HepG2 (cell line): Measurements from ENCODE around the gene PNKD. TPM values are rescaled to one million over a fixed set of nuclear protein-coding genes. Genes with fewer than 3 reads are reported as not detected.
A peak's percentile ranks its signal among the peaks of the same experiment; 100 is the strongest.

ENCODE experiments used
- ATAC-seq: fragments of 200-7000 bp; cut with Tn5 transposase; 3 replicates; pipeline ENCODE4 v1.9.1; 2020; ENCODE audit warnings: mild to moderate bottlenecking, moderate library complexity
- BruUV-seq: library from RNA; stranded (reverse); fragments of 400-500 nt; replicated peaks from 2 replicates; lab custom pipeline; 2021; lab: Mats Ljungman, UMichigan
- CTCF ChIA-PET: fragments of 300-600 bp; formaldehyde crosslinking; extraction: SDS; loops from one replicate; lab custom pipeline; 2021; ENCODE audit warnings: low total read pairs, inconsistent platforms, low intra/inter-chr PET ratio; lab: Yijun Ruan, JAX
- POLR2A ChIA-PET: fragments of 350-600 bp; sonication (Branson Sonifier 250); formaldehyde crosslinking; loops from one replicate; lab custom pipeline; 2020; ENCODE audit warnings: antibody characterized with exemption, inconsistent platforms; lab: Yijun Ruan, JAX
- DNase-seq: peaks from one replicate; pipeline ENCODE4 v3.0.0-alpha.2; 2015; ENCODE audit warnings: low spot score
- FAIRE-seq: peaks from 3 replicates; lab custom pipeline; 2011; peaks lifted over from hg19 to GRCh38; lab: Jason Lieb, UNC
- H2AFZ ChIP-seq: one replicate; pipeline ENCODE4 v1.6.1; 2011; ENCODE audit warnings: low read length, inconsistent platforms
- H3K27ac ChIP-seq: fragments of 300-600 bp; 3 replicates; pipeline ENCODE4 v1.8.0; 2011; ENCODE audit warnings: mixed run types, mild to moderate bottlenecking, mixed read lengths, low read length, inconsistent platforms; ENCODE audit not compliant: insufficient read depth; ENCODE audit errors: extremely low read length
- H3K27me3 ChIP-seq, 2 experiments: fragments of 200-600 bp in 1 of 2; 2 replicates in 1 of 2; 3 replicates in 1 of 2; pipeline versions ENCODE4 v1.6.0 to v1.8.0; 2011; ENCODE audit warnings: low read length in 2 of 2, mild to moderate bottlenecking in 2 of 2, moderate library complexity in 2 of 2, inconsistent platforms in 1 of 2; ENCODE audit not compliant: insufficient read depth in 2 of 2, control insufficient read depth in 1 of 2
- H3K36me3 ChIP-seq, 2 experiments: fragments of 200-600 bp in 1 of 2; replicated peaks in 1 of 2; 2 replicates in 1 of 2; 3 replicates in 1 of 2; pipeline versions ENCODE4 v1.5.1 to v1.8.0; 2011; ENCODE audit warnings: low read length in 2 of 2, inconsistent platforms in 1 of 2; ENCODE audit not compliant: insufficient read depth in 2 of 2, control insufficient read depth in 1 of 2
- H3K4me1 ChIP-seq: 2 replicates; pipeline ENCODE4 v1.5.1; 2012; ENCODE audit warnings: low read length, inconsistent platforms; ENCODE audit not compliant: insufficient read depth
- H3K4me2 ChIP-seq: 2 replicates; pipeline ENCODE4 v1.6.0; 2011; ENCODE audit warnings: low read depth, low read length, inconsistent platforms
- H3K4me3 ChIP-seq, 3 experiments: fragments of 200-600 bp in 1 of 3; sonication (generic), shearing (Covaris generic) in 1 of 3; replicated peaks in 1 of 3; 2 replicates each; pipeline ENCODE4 v1.5.1; 2011 to 2016; ENCODE audit warnings: low read length in 3 of 3, inconsistent platforms in 2 of 3, low read depth in 2 of 3, mild to moderate bottlenecking in 2 of 3, control low read depth in 1 of 3, mixed read lengths in 1 of 3; ENCODE audit not compliant: insufficient read depth in 1 of 3
- H3K79me2 ChIP-seq: one replicate; pipeline ENCODE4 v1.6.1; 2011; ENCODE audit warnings: low read length, inconsistent platforms; ENCODE audit not compliant: insufficient read depth
- H3K9ac ChIP-seq: 2 replicates; pipeline ENCODE4 v1.6.0; 2011; ENCODE audit warnings: mild to moderate bottlenecking, low read depth, low read length, inconsistent platforms; ENCODE audit not compliant: insufficient read depth
- H3K9me3 ChIP-seq: 2 replicates; pipeline ENCODE4 v1.5.1; 2012; ENCODE audit warnings: mild to moderate bottlenecking, low read length
- H4K20me1 ChIP-seq: 2 replicates; pipeline ENCODE4 v1.6.0; 2011; ENCODE audit warnings: inconsistent platforms, mild to moderate bottlenecking, low read length, moderate library complexity; ENCODE audit not compliant: insufficient read depth
- BATF2 ChIP-seq: sonication (generic); formaldehyde crosslinking; IDR thresholded peaks from 2 replicates; pipeline ENCODE4 v1.8.0; 2022; ENCODE audit warnings: mild to moderate bottlenecking, missing genetic modification reagents, moderate library complexity
- KMT2A ChIP-seq: sonication (generic); formaldehyde crosslinking; IDR thresholded peaks from 2 replicates; pipeline ENCODE4 v1.4.0; 2020; ENCODE audit warnings: missing genetic modification reagents
- NRL ChIP-seq: sonication (generic); formaldehyde crosslinking; IDR thresholded peaks from 2 replicates; pipeline ENCODE4 v1.5.0; 2020; ENCODE audit warnings: missing genetic modification reagents, mild to moderate bottlenecking, moderate library complexity, borderline replicate concordance
- UBTF ChIP-seq: sonication (generic); formaldehyde crosslinking; IDR thresholded peaks from 2 replicates; pipeline ENCODE4 v1.4.0; 2020; ENCODE audit warnings: mild to moderate bottlenecking, missing genetic modification reagents
- ZFAT ChIP-seq: sonication (generic); formaldehyde crosslinking; conservative IDR thresholded peaks from 2 replicates; pipeline ENCODE4 v1.8.1; 2023; ENCODE audit warnings: missing genetic modification reagents, inconsistent platforms
- ZNF687 ChIP-seq: sonication (generic); formaldehyde crosslinking; IDR thresholded peaks from 2 replicates; pipeline ENCODE4 v1.5.1; 2020; ENCODE audit warnings: mild to moderate bottlenecking, missing genetic modification reagents, moderate library complexity
- WGBS: methylation state at CpG from one replicate; pipeline ENCODE4 v1.1.6; 2017; ENCODE audit warnings: low lambda C conversion rate; 5-methylcytosine and 5-hydroxymethylcytosine counted together
- in situ Hi-C: cut with HindIII; loops from 2 replicates; pipeline ENCODE4 v1.10.0; 2017; ENCODE audit warnings: low pct_unique_long_range_greater_than_20kb; ENCODE audit not compliant: extremely low pct_ligation_motif_present
- intact Hi-C: fragments of 100-400 bp; cut with micrococcal nuclease; formaldehyde crosslinking; loops from one replicate; pipeline ENCODE4 v1.10.0; 2022; ENCODE audit not compliant: unreplicated experiment
- polyA plus RNA-seq, 8 experiments: library from polyadenylated mRNA; depleted of rRNA in 3 of 8; stranded (reverse) in 7 of 8; unstranded in 1 of 8; fragments of >200 nt; fragmentation: Illumina TruSeq in 4 of 8; extraction: Trizol in 4 of 8; gene quantifications; 2 replicates each; pipeline versions ENCODE4 v1.2.1 to v1.2.3, GENCODE V29; 2011 to 2016; ENCODE audit warnings: low read depth in 4 of 8, missing spikeins in 1 of 8, mixed read lengths in 1 of 8; ENCODE audit not compliant: insufficient read depth in 1 of 8
- total RNA-seq, 5 experiments: library from RNA; depleted of rRNA; stranded (reverse); fragments of >200 nt; fragmentation: Illumina TruSeq; extraction: Trizol; gene quantifications; 2 replicates each; pipeline ENCODE4 v1.2.3, GENCODE V29; 2016; ENCODE audit warnings: low read depth in 1 of 5

PNKD gene
- total and polyA plus RNA-seq, 2 of the 13 experiments (the other 11 are each of a cell fraction or from before 2014, with no cell fraction given): 55.9 to 80.4 TPM

GRCh38 chr2:218282173-218282991, 12.1 kb downstream of the PNKD start:
- Histone ChIP-seq H2AFZ (no peak overlapping the region), H3K36me3 (peaks cover 36 to 62% of the 10 kb centered on the region in 2 experiments), H3K9me3 (no peaks in the 10 kb centered on the region), H3K4me3 (no peak overlapping the region), H3K79me2 (peaks cover 40% of the 10 kb centered on the region), H3K27me3 (no peaks in the 10 kb centered on the region), H3K9ac (no peak overlapping the region), H4K20me1 (peaks cover 52% of the 10 kb centered on the region)
- ChIA-PET POLR2A (interaction anchor here (2.6 to 6.7 kb wide), 2 partner anchors 9 to 11 kb away, joined by 22 to 121 read pairs; partner anchors contain the start of genes AAMP, PNKD and TMBIM1), CTCF (no interaction called here)
- in situ Hi-C loops (no loop called here), intact Hi-C loops (no loop called here)
- FAIRE-seq: no peak
- WGBS: 97% methylated on average over 17 of the region's 17 CpGs
- no TSS peak for BruUV-seq
- DNase-seq: no peak
- no peak for TF ChIP-seq UBTF
- peak; percentile 8; the same call in 1 of the 2 replicates for TF ChIP-seq ZNF687 (CRISPR knock-in tag)
- 0 out of 2 replicates have a peak, but pooled peaks have one; percentile 24 for TF ChIP-seq BATF2
- no peak for TF ChIP-seq KMT2A
- TF ChIP-seq NRL: 0 out of 2 replicates have a peak, but pooled peaks have one; percentile 36
- TF ChIP-seq ZFAT (CRISPR knock-in tag): no peak
- TF ChIP-seq, all 625 proteins: peak for 3
- peaks cover 38% of the 10 kb centered on the region for H3K4me1 ChIP-seq
- H3K27ac ChIP-seq: no peak overlapping the region
- no peak overlapping the region for H3K4me2 ChIP-seq
- no peak for ATAC-seq
